GM12874 (cell line): Measurements from ENCODE around the gene CCK.

ENCODE experiments used
- TF ChIP-seq, protein P1 (sequence below): IDR thresholded peaks from 2 replicates; pipeline ENCODE4 v1.5.1; 2011; ENCODE audit warnings: low read depth, mild to moderate bottlenecking, control low read depth, low read length, moderate library complexity; ENCODE audit not compliant: insufficient read depth

CCK gene

DNA sequence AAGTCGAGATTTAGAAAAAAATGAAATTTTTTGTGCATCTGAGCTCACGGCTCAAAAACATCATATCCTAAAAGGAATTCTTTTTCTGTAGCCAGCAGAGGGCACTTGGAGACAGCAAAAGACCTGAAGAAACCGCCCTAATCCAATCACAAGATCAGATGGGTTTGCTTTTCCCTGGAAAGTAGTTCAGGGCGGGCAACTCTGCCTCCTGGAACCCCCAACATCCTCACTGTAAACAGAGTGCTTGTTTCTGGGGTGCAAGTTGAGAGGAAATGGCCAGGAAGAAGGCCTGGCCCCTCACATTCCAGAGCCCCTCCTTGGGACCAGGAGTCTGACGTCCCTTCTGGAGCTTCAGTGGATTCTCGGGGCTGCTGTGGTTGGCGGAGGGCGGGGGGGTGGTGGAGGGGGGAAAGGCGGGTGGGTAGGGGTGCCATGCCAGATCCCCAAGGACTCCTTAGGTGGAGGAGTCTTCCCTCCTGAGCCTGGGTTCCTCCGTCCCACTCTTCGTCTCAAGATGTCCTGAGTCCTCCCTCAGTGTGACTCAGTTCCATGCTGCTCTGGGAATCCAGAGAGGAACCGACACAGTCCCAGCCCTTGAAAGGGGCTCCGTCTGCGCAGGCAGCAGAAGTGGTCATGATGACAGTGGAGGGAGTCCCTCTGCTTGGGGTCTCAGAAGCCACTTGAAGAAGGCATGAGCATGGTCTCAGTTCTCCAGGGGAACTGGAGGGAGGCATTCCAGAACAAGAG lies 35.9 kb downstream of the CCK start:
- TF ChIP-seq, protein P1, sequence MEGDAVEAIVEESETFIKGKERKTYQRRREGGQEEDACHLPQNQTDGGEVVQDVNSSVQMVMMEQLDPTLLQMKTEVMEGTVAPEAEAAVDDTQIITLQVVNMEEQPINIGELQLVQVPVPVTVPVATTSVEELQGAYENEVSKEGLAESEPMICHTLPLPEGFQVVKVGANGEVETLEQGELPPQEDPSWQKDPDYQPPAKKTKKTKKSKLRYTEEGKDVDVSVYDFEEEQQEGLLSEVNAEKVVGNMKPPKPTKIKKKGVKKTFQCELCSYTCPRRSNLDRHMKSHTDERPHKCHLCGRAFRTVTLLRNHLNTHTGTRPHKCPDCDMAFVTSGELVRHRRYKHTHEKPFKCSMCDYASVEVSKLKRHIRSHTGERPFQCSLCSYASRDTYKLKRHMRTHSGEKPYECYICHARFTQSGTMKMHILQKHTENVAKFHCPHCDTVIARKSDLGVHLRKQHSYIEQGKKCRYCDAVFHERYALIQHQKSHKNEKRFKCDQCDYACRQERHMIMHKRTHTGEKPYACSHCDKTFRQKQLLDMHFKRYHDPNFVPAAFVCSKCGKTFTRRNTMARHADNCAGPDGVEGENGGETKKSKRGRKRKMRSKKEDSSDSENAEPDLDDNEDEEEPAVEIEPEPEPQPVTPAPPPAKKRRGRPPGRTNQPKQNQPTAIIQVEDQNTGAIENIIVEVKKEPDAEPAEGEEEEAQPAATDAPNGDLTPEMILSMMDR: no peak

DNA sequence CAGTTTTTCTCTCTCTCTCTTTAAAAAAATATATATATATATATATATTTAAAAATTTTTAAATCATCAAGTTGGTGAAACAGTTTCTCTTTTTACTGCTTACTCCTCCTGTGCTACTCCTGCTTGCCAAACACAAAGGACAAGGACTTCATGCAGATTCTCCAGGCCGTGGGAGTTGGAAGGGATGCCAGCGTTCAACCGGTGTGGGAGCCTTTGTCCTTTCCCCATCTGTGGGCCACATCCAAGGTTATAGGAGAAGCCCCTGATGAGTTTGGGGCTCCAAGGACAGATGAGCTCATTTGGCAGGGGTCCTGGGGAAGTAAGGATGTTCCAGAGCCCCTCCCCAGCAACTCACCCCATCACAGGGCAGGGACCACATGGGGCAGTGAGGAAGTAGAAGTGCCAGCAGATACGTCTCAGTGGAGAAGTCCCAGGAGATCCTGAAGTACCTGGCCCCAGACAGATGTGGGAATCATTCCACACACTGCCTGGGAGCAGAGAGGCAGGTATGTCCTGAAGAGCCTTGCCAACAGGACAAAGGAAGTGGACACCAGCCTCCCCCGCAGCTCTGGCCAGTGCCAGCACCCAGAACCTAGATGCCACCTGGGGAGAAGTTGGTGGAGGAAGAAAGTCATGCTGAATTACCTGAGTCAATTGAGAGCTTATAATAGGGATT lies 36.6 kb downstream of the CCK start:
- TF ChIP-seq, protein P1: no peak

DNA sequence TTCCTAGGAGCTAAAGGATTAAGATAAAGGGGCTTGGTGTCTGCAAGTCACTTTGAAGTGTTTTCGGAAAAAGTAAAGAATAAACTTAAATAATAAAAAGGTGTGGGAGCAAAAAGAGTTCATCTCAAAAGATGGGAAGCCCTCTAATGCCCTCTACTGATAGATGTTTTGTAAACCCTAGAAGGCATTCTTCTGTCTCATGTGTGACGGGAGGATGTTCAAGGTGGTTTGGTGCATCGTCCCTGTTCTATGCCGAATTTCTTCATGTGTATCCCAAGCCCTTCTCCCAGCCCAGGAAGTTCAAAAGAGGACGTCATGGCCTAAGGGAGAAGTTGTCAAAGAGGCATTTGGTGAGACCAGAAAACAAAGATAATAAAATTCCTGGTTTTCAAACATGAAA lies 37.2 kb downstream of the CCK start:
- TF ChIP-seq, protein P1: peak; percentile 31; the same call in 1 of the 2 replicates

DNA sequence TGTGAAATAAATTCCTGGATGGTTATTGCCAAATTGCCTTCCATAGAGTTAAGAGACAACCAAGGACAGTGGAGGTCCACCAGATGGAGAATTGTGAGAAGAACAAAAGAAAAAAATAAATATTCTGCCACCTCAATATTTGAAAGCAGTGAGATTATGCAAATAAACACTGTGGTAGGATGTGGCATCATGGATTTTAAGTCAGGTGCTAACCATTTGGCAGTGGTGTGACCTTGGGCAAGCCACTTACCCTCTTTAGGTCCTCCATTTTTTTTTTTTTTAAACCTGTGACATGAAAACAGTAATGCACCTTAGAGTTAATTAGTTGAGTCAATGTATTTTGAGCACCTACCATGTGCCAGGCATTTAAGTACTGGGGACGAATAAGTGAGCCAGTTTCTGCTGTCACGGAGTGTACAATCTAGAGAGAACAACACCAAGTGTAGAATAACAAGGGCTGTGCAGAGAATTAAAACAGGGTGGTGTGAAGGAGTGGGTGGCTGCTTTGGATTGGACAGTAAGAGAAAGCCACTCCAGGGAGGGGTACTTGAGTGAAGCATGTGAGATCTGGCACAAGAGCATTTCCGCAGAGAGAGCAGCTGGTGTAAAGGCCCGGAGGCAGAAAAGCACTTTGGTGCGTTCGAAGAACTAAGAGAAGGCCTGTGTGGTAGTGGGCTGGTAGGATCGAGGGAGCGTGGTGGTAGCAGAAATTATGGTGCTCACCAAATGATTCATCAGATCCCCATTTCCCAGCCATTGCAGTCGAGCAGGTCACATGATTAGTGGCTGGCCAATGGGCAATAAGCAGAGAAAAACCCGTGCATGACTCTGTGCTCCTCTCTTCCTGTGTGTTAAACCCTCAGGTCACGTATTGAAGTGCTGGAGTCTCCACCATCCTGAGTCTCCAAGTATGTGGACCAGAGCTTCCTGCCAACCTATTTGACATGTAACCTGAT lies 39.2 kb downstream of the CCK start:
- TF ChIP-seq, protein P1: no peak

DNA sequence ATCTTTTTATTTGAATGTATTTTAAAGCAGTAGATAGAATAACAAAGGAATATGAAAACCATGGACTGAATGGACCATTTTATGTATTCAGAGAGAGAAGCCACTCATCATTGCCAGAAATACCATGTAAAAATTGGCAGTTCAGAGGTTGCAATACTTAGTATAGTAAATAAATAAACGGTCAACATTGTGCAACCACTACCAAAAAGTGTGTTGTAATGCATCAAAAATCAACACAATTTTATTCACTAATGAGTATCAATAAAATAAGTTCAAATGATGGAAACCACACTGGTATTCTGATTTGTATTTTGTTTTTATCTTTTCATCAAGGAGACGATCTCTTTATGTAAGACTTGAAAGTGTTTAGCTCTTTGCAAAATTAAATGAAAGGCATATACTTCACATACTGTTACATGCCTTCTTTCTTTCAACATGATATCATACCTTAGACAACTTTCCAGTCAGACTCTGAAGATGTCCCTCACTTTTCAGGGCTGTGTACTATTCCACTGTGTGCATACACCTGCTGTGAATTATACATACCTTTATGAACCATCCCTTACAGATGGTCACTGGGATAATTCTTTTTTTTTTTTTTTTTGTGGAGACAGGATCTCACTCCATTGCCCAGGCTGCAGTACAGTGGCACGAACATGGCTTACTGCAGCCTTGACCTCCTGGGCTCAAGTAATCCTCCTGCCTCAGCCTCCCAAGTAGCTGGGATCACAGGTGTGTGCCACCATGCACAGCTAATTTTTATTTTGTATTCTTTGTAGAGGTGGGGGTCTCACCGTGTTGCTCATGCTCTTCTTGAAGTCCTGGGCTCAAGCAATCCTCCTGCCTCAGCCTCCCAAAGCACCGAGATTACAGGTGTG lies 40.3 kb downstream of the CCK start:
- TF ChIP-seq, protein P1: no peak

DNA sequence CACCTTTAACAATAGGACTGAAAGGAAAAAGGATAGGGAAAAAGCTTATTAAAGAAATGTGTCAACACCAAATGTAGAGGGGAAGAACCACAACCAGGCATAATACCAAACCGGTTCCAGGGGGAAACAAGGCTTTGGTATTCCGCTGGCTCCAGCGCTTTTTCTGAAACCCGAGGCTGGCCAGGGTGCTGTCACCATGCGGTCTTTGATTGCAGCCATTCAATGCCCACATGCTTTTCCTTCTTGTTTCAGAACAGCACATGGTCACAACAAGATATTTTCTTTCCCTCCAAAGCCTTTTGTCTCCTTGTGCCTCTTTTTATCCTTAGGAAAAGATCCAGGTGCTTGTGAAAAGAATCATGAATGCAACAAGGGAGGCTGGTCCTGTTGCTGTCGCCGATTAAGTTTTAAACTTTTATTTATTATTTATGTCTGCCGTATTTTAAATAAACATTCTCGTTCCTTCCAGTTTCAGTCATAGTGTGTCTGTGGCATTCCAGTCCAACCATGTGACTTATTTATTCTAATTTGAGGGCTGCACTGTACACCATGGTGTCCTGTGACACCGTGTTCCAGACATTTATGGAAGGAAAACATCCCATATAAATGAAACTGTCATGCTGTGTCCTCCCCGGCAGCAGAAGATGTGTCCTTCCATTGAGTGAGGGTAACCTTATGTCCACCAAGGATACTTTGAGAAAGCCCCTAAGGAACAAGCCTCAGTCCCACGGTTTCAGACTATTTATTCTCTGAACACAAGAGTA lies 41.1 kb downstream of the CCK start:
- TF ChIP-seq, protein P1: no peak
